CD4-positive, alpha-beta T cell treated with Interleukin-4 for 1 hour (primary cell): ENCODE data around the gene KLK14.

ENCODE experiments used
- DNase-seq, 2 donors: peaks; one replicate each; pipeline ENCODE4 v3.0.0-alpha.2; 2020 to 2022

Gene KLK14

GRCh38 chr19:51040151-51040550 is 42.5 kb downstream of the KLK14 start:
- no peak for DNase-seq

GRCh38 chr19:51036519-51036918 is 46.2 kb downstream of the KLK14 start:
- DNase-seq = no peak

- no peak for DNase-seq
Measured at GRCh38 chr19:51034704-51035103, 48.0 kb downstream of the KLK14 start, which contains the start of gene KLK12. Gene KLK12 (minus strand): TSS chr19:51035002. CDS start chr19:51034621, 381 bp downstream.

- DNase-seq = no peak
Measured at GRCh38 chr19:51031880-51032225, 50.8 kb downstream of the KLK14 start.

- DNase-seq = no peak
Measured at GRCh38 chr19:51031220-51031879, 51.3 kb downstream of the KLK14 start.

- no peak for DNase-seq
Measured at GRCh38 chr19:51030631-51031030, 52.1 kb downstream of the KLK14 start.

- DNase-seq = no peak
Measured at GRCh38 chr19:51029718-51030117, 53.0 kb downstream of the KLK14 start.
